ENCODE data around the gene CGB8.

GRCh38 chr19:49084206-49085019 lies 35.5 kb upstream of the CGB8 start:
- TF ChIP-seq CTCF (IDR thresholded peaks at IDR 0.05; ENCODE audit: low read depth, low read length, missing input control): no peak
- no peak for TF ChIP-seq FOXA1 (IDR thresholded peaks at IDR 0.05)
- no peak for TF ChIP-seq MAX (IDR thresholded peaks at IDR 0.05)
- TF ChIP-seq ZBTB33 (IDR thresholded peaks at IDR 0.05): no peak
- TF ChIP-seq REST (IDR thresholded peaks at IDR 0.05): no peak

All from liver (tissue), 2 donors.